ENCODE measurements around the gene SORT1. TPM values are rescaled to one million over a fixed set of nuclear protein-coding genes. Genes with fewer than 3 reads are reported as not detected.

Gene SORT1
- total RNA-seq, 1 experiment from 2014 or later, result 47.9 TPM

DNA sequence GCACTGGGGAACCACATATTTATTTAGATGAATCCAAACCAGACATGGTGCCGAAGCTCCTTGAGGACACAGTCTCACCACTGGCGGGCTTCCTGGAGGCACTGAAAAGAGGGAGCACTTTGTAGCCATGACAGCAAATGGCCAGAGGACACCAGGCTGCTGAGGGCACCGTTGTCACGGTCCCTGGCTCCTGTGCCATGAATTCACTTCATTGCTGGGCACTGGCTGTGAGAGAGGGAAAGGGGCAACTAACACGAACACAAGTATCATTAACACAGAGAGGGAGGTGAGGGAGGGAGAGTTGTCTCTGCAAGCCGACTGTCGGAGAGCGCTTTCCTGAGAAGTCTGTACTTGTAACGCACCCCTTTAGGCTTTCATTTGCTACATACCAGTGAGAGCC lies 105.4 kb downstream of the SORT1 start:
- peaks cover 3% of the 10 kb centered on the region for H3K27me3 Mint-ChIP-seq (ENCODE audit: low read depth)
- TF ChIP-seq, protein P1, sequence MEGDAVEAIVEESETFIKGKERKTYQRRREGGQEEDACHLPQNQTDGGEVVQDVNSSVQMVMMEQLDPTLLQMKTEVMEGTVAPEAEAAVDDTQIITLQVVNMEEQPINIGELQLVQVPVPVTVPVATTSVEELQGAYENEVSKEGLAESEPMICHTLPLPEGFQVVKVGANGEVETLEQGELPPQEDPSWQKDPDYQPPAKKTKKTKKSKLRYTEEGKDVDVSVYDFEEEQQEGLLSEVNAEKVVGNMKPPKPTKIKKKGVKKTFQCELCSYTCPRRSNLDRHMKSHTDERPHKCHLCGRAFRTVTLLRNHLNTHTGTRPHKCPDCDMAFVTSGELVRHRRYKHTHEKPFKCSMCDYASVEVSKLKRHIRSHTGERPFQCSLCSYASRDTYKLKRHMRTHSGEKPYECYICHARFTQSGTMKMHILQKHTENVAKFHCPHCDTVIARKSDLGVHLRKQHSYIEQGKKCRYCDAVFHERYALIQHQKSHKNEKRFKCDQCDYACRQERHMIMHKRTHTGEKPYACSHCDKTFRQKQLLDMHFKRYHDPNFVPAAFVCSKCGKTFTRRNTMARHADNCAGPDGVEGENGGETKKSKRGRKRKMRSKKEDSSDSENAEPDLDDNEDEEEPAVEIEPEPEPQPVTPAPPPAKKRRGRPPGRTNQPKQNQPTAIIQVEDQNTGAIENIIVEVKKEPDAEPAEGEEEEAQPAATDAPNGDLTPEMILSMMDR (conservative IDR thresholded peaks at IDR 0.05), result no peak
- no peak overlapping the region for H3K18ac ChIP-seq (ENCODE audit: insufficient read length, low read depth, low read length)
- H2BK12ac ChIP-seq (ENCODE audit: insufficient read length, low read depth, low read length), result no peak overlapping the region
- no peak overlapping the region for H2AFZ ChIP-seq (ENCODE audit: low read length)
- H3K9me3 ChIP-seq (ENCODE audit: control insufficient read depth, low read depth, low read length), result no peaks in the 10 kb centered on the region
- H3K9ac ChIP-seq (ENCODE audit: extremely low read depth, insufficient read length, low read length), result no peak overlapping the region
- H3K4me1 Mint-ChIP-seq, result peaks cover 7 to 9% of the 10 kb centered on the region in 2 experiments
- no peak overlapping the region for H3K4ac ChIP-seq (ENCODE audit: low read depth, low read length)
- H2BK5ac ChIP-seq (ENCODE audit: insufficient read length, low read length), result no peak overlapping the region
- no peak overlapping the region for H2AK5ac ChIP-seq (ENCODE audit: insufficient read length, low read length)
- no peaks in the 10 kb centered on the region; a peak in 2 of 5 replicates for H3K9me3 Mint-ChIP-seq
- no peaks in the 10 kb centered on the region for H3K4me1 ChIP-seq (ENCODE audit: insufficient read depth, low read length)
- peak overlapping the region in 1 of 3 experiments; percentile 5; a peak in 2 of 7 replicates for H3K27ac Mint-ChIP-seq
- no peak overlapping the region for H3T11ph ChIP-seq (ENCODE audit: low read length)
- no peak overlapping the region for H3K14ac ChIP-seq (ENCODE audit: insufficient read depth, low read length)
- H3K79me1 ChIP-seq (ENCODE audit: insufficient read depth, low read depth, low read length, poor library complexity, severe bottlenecking), result no peaks in the 10 kb centered on the region
- WGBS (ENCODE audit: extremely low coverage, insufficient read length, low lambda C conversion rate), result no CpG with 5 or more reads among the region's 9 CpGs
- no peak overlapping the region for H3K27ac ChIP-seq (ENCODE audit: insufficient read length, low read depth, low read length)
- no peak overlapping the region for H2BK20ac ChIP-seq (ENCODE audit: low read depth, low read length, poor library complexity, severe bottlenecking)
- no peak overlapping the region for H3K4me3 Mint-ChIP-seq
- H3K36me3 Mint-ChIP-seq (ENCODE audit: insufficient read depth in 1 of 3, low read depth in 3 of 3), result no peaks in the 10 kb centered on the region
- no peak overlapping the region for H3K23ac ChIP-seq (ENCODE audit: insufficient read length, low read depth, low read length)
- H4K8ac ChIP-seq (replicated peaks; ENCODE audit: insufficient read length, low read depth, low read length), result no peak overlapping the region
- H3K56ac ChIP-seq (ENCODE audit: insufficient read length, low read depth, low read length), result no peak overlapping the region
- no peak overlapping the region for H4K5ac ChIP-seq (ENCODE audit: insufficient read length, low read depth, low read length)
- H3K27me3 ChIP-seq (ENCODE audit: insufficient read depth, low read length), result no peaks in the 10 kb centered on the region
- no peak for DNase-seq
- H4K20me1 ChIP-seq (ENCODE audit: control insufficient read depth, insufficient read depth, insufficient read length), result no peaks in the 10 kb centered on the region
- no peak overlapping the region for H4K91ac ChIP-seq (ENCODE audit: insufficient read length, low read depth, low read length)
- H2BK120ac ChIP-seq (ENCODE audit: low read depth, low read length, poor library complexity, severe bottlenecking), result no peak overlapping the region
- H3K23me2 ChIP-seq (ENCODE audit: insufficient read length, low read depth, low read length, poor library complexity, severe bottlenecking), result no peaks in the 10 kb centered on the region
- no peak overlapping the region for H2BK15ac ChIP-seq (ENCODE audit: low read depth, low read length)
- peak overlapping the region; percentile 3 for H3K4me2 ChIP-seq (ENCODE audit: insufficient read depth, insufficient read length, low read length)
- H3K79me2 ChIP-seq (ENCODE audit: insufficient read depth, low read length), result no peaks in the 10 kb centered on the region
